IMR-90 (cell line): Measurements from ENCODE around the gene PDZRN3.

ENCODE experiments used
- BHLHE40 ChIP-seq: fragments of 150-350 bp; IDR thresholded peaks from 2 replicates; pipeline ENCODE4 v1.6.1; 2016; ENCODE audit warnings: mild to moderate bottlenecking, low read depth, low read length
- CEBPB ChIP-seq: IDR thresholded peaks from 2 replicates; pipeline ENCODE4 v1.6.1; 2012; ENCODE audit warnings: low read depth, low read length, improper control_type of control experiment
- MAFK ChIP-seq: IDR thresholded peaks from 2 replicates; pipeline ENCODE4 v1.6.1; 2012; ENCODE audit warnings: low read depth, low read length, improper control_type of control experiment
- POLR2A ChIP-seq: IDR thresholded peaks from 2 replicates; pipeline ENCODE4 v1.6.1; 2012; ENCODE audit warnings: mild to moderate bottlenecking, low read depth, low read length
- SMC3 ChIP-seq: fragments of 150-350 bp; IDR thresholded peaks from 2 replicates; pipeline ENCODE4 v1.6.1; 2016; ENCODE audit warnings: low read depth, mild to moderate bottlenecking, antibody characterized with exemption, low read length, moderate library complexity
- TF ChIP-seq, protein P1 (sequence below): conservative IDR thresholded peaks from 2 replicates; pipeline ENCODE4 v1.5.1; 2012; ENCODE audit warnings: mild to moderate bottlenecking, low read depth, low read length, improper control_type of control experiment

GRCh38 chr3:73380735-73381532 is 243.8 kb downstream of the PDZRN3 start:
- no peak for TF ChIP-seq SMC3
- TF ChIP-seq POLR2A, result no peak
- TF ChIP-seq, protein P1, sequence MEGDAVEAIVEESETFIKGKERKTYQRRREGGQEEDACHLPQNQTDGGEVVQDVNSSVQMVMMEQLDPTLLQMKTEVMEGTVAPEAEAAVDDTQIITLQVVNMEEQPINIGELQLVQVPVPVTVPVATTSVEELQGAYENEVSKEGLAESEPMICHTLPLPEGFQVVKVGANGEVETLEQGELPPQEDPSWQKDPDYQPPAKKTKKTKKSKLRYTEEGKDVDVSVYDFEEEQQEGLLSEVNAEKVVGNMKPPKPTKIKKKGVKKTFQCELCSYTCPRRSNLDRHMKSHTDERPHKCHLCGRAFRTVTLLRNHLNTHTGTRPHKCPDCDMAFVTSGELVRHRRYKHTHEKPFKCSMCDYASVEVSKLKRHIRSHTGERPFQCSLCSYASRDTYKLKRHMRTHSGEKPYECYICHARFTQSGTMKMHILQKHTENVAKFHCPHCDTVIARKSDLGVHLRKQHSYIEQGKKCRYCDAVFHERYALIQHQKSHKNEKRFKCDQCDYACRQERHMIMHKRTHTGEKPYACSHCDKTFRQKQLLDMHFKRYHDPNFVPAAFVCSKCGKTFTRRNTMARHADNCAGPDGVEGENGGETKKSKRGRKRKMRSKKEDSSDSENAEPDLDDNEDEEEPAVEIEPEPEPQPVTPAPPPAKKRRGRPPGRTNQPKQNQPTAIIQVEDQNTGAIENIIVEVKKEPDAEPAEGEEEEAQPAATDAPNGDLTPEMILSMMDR, result no peak
- no peak for TF ChIP-seq MAFK
- no peak for TF ChIP-seq CEBPB
- no peak for TF ChIP-seq BHLHE40
